GM10248 (cell line): ENCODE measurements around the gene MKI67.

Source experiments
- CTCF ChIA-PET: fragments of 300-600 bp; sonication (Branson Sonifier 250); formaldehyde crosslinking; extraction: SDS; loops from one replicate; lab custom pipeline; 2021; ENCODE audit warnings: antibody characterized with exemption; lab: Yijun Ruan, JAX
- POLR2A ChIA-PET: fragments of 350-650 bp; sonication (Branson Sonifier 250); formaldehyde crosslinking; extraction: SDS; loops from one replicate; lab custom pipeline; 2020; ENCODE audit warnings: antibody characterized with exemption; lab: Yijun Ruan, JAX
- DNase-seq: peaks from one replicate; pipeline ENCODE4 v3.0.0; 2012; ENCODE audit errors: extremely low spot score
- CTCF ChIP-seq: IDR thresholded peaks from 2 replicates; pipeline ENCODE4 v1.5.1; 2012; ENCODE audit warnings: mild to moderate bottlenecking, low read depth; ENCODE audit errors: extremely low read depth, missing control alignments, control extremely low read depth

MKI67 gene

GRCh38 chr10:128070721-128071416 is 55.4 kb downstream of the MKI67 start:
- CTCF ChIA-PET, result interaction anchor here (0.6 to 17.6 kb wide), 13 partner anchors 8 to 355 kb away, joined by 3 to 335 read pairs (median 14); partner anchors contain the start of gene PTPRE
- TF ChIP-seq CTCF, result no peak
- DNase-seq, result no peak
- POLR2A ChIA-PET, result no interaction called here

- CTCF ChIA-PET, result interaction anchor here (0.6 to 17.6 kb wide), 19 partner anchors 8 to 354 kb away, joined by 3 to 335 read pairs (median 9); partner anchors contain the start of gene PTPRE
- no peak for TF ChIP-seq CTCF
- no peak for DNase-seq
- POLR2A ChIA-PET, result no interaction called here
Measured at GRCh38 chr10:128070161-128070560, 56.1 kb downstream of the MKI67 start.

DNA sequence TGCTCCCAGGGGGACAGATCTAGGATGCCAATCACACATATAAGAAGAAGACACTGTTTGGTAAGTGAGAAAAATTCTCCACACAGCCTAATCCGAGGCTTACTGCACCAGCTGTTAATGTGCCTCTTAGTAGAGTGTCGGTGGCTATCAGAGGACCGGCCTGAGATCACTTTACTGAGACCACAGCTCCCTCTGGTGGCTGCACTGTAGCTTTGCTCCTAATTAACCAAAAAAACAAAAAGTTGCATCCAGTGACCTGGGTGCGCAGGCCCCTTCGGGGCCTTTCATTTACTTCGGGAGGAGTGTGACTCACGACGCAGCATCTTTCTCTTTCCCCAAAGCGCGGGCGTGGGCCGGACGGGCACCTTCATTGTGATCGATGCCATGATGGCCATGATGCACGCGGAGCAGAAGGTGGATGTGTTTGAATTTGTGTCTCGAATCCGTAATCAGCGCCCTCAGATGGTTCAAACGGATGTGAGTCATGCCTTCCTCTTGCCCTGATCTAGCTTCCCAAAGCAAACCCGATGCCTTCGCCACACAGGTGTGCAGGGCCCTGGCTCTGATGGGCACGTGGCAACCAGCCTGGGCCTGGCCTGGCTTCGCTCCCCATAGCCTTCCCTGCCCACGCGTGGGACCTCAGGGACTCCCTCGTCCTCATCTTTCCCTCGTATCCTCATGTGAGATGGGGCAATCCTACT is 56.7 kb downstream of the MKI67 start:
- CTCF ChIA-PET, result interaction anchor here (0.7 to 17.6 kb wide), 37 partner anchors 9 to 420 kb away, joined by 3 to 335 read pairs (median 5); partner anchors contain the start of genes MKI67 and PTPRE
- DNase-seq, result peak; percentile 83
- peak; percentile 78 for TF ChIP-seq CTCF
- POLR2A ChIA-PET, result no interaction called here

GRCh38 chr10:128068398-128069285 is 57.6 kb downstream of the MKI67 start:
- ChIA-PET CTCF (interaction anchor here (0.7 to 17.6 kb wide), 36 partner anchors 10 to 419 kb away, joined by 3 to 335 read pairs (median 5); partner anchors contain the start of genes MKI67 and PTPRE), POLR2A (no interaction called here)
- no peak for TF ChIP-seq CTCF
- no peak for DNase-seq

GRCh38 chr10:128067691-128068397 is 58.4 kb downstream of the MKI67 start:
- CTCF ChIA-PET, result interaction anchor here (1.8 to 17.6 kb wide), 4 partner anchors 11 to 83 kb away, joined by 4 to 335 read pairs (median 13); no protein-coding TSS in a partner anchor
- DNase-seq, result no peak
- no peak for TF ChIP-seq CTCF
- POLR2A ChIA-PET, result no interaction called here
